OCI-LY7 (cell line): ENCODE data around the gene PKD1.
"Not testable (repeated sequence)": the region's sequence is repeated elsewhere in the genome, so short reads cannot be mapped to it uniquely, and the experiment has no call there.

Experiments
- CTCF ChIP-seq: fragments of 200-600 bp; sonication (generic); conservative IDR thresholded peaks from 2 replicates; pipeline ENCODE4 v1.5.1; 2014; ENCODE audit warnings: mild to moderate bottlenecking, antibody characterized with exemption, low read length, moderate library complexity, mixed read lengths
- EZH2phosphoT487 ChIP-seq: fragments of 200-600 bp; sonication (generic); IDR thresholded peaks from 2 replicates; pipeline ENCODE4 v1.6.1; 2018; ENCODE audit warnings: low read depth, borderline replicate concordance, mild to moderate bottlenecking, mixed run types, antibody characterized with exemption, low read length, moderate library complexity, mixed read lengths

GRCh38 chr16:2114885-2115590 is 20.7 kb downstream of the PKD1 start:
- not testable (repeated sequence) for TF ChIP-seq CTCF, EZH2phosphoT487
